ENCODE results near the gene OR2J2.

GRCh38 chr6:29142309-29142708 lies 28.4 kb upstream of the OR2J2 start:
- TF ChIP-seq CTCF (IDR thresholded peaks at IDR 0.05) (no peak), POLR2A (IDR thresholded peaks at IDR 0.05) (no peak)

Data from testis (tissue), 2 donors.